ENCODE measurements around the gene ARID3C.

ARID3C gene

GRCh38 chr9:34671307-34671706 lies 42.4 kb upstream of the ARID3C start (continued):
- TF ChIP-seq ZBTB26 (tag by site-specific recombination; optimal IDR thresholded peaks at IDR 0.05) (no peak), ZNF660 (tag by site-specific recombination; IDR thresholded peaks at IDR 0.05) (no peak), ZNF324 (tag by site-specific recombination; IDR thresholded peaks at IDR 0.05) (no peak), ZNF768 (tag by site-specific recombination; IDR thresholded peaks at IDR 0.05) (no peak), ZNF558 (tag by site-specific recombination; IDR thresholded peaks at IDR 0.05) (no peak), GLIS2 (tag by site-specific recombination; IDR thresholded peaks at IDR 0.05) (no peak), ZNF792 (tag by site-specific recombination; IDR thresholded peaks at IDR 0.05) (no peak)
- TF ChIP-seq, protein P1, sequence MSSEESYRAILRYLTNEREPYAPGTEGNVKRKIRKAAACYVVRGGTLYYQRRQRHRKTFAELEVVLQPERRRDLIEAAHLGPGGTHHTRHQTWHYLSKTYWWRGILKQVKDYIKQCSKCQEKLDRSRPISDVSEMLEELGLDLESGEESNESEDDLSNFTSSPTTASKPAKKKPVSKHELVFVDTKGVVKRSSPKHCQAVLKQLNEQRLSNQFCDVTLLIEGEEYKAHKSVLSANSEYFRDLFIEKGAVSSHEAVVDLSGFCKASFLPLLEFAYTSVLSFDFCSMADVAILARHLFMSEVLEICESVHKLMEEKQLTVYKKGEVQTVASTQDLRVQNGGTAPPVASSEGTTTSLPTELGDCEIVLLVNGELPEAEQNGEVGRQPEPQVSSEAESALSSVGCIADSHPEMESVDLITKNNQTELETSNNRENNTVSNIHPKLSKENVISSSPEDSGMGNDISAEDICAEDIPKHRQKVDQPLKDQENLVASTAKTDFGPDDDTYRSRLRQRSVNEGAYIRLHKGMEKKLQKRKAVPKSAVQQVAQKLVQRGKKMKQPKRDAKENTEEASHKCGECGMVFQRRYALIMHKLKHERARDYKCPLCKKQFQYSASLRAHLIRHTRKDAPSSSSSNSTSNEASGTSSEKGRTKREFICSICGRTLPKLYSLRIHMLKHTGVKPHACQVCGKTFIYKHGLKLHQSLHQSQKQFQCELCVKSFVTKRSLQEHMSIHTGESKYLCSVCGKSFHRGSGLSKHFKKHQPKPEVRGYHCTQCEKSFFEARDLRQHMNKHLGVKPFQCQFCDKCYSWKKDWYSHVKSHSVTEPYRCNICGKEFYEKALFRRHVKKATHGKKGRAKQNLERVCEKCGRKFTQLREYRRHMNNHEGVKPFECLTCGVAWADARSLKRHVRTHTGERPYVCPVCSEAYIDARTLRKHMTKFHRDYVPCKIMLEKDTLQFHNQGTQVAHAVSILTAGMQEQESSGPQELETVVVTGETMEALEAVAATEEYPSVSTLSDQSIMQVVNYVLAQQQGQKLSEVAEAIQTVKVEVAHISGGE (tag by site-specific recombination; conservative IDR thresholded peaks at IDR 0.05; ENCODE audit: low read depth) = no peak
- TF ChIP-seq, protein P2, sequence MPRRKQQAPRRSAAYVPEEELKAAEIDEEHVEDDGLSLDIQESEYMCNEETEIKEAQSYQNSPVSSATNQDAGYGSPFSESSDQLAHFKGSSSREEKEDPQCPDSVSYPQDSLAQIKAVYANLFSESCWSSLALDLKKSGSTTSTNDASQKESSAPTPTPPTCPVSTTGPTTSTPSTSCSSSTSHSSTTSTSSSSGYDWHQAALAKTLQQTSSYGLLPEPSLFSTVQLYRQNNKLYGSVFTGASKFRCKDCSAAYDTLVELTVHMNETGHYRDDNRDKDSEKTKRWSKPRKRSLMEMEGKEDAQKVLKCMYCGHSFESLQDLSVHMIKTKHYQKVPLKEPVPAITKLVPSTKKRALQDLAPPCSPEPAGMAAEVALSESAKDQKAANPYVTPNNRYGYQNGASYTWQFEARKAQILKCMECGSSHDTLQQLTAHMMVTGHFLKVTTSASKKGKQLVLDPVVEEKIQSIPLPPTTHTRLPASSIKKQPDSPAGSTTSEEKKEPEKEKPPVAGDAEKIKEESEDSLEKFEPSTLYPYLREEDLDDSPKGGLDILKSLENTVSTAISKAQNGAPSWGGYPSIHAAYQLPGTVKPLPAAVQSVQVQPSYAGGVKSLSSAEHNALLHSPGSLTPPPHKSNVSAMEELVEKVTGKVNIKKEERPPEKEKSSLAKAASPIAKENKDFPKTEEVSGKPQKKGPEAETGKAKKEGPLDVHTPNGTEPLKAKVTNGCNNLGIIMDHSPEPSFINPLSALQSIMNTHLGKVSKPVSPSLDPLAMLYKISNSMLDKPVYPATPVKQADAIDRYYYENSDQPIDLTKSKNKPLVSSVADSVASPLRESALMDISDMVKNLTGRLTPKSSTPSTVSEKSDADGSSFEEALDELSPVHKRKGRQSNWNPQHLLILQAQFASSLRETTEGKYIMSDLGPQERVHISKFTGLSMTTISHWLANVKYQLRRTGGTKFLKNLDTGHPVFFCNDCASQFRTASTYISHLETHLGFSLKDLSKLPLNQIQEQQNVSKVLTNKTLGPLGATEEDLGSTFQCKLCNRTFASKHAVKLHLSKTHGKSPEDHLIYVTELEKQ (tag by site-specific recombination; IDR thresholded peaks at IDR 0.05; ENCODE audit: borderline replicate concordance) = no peak

DNA sequence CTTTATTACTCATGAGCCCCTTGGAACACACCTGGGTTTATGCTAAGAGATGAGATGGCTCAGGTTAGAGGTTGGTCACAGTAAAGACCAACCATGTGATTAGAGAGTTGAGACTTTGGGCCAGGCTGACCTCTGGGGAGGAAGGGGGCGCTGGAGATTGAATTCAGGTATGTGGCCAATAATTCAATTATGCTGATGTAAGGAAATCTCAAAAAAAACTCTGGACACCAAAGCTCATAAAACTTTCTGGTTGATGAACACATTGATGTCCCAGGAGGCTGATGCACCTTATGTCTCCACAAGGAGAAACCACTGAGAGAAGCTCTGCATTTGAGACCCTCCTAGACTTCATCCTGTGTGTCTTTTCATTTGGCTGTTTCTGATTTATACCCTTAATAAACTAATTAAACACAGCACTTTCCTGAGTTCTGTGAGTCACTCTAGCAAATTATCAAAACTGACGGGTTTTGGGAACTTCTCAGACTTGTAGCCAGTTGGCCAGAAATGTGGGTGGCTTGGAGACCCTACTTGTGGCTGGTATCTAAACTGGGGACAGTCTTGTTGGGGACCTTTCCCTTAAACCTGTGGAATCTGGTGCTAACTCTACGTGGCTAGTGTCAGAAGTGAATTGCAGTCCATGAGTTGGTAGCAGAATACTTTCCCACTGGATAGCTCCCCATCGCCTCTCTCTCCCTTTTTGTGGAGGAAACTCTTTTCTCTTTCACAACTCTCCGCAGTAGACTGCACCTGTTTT lies 41.1 kb upstream of the ARID3C start:
- no peak for TF ChIP-seq HOXA7 (CRISPR knock-in tag; IDR thresholded peaks at IDR 0.05; ENCODE audit: borderline replicate concordance)
- TF ChIP-seq SP3 (tag by site-specific recombination; IDR thresholded peaks at IDR 0.05) = no peak
- no peak for TF ChIP-seq SCRT2 (tag by site-specific recombination; IDR thresholded peaks at IDR 0.05)
- TF ChIP-seq ZNF677 (tag by site-specific recombination; IDR thresholded peaks at IDR 0.05) = peak; percentile 92
- no peak overlapping the region for H3K27ac ChIP-seq (ENCODE audit: extremely low read depth, low read depth, low read length)
- peaks cover 1% of the 10 kb centered on the region; the same call in 1 of the 2 replicates for H3K4me1 ChIP-seq (ENCODE audit: control insufficient read depth, insufficient read depth, low read length)
- POLR2A ChIA-PET = no interaction called here
- no peaks in the 10 kb centered on the region for H3K9me3 ChIP-seq (ENCODE audit: control insufficient read depth, insufficient read depth, low read depth, low read length)
- CTCF ChIA-PET = interaction anchor here (0.7 to 0.9 kb wide), 3 partner anchors 10 to 161 kb away, joined by 3 read pairs; partner anchors contain the start of gene IL11RA
- H3K4me3 ChIP-seq (ENCODE audit: low read depth, low read length) = no peak overlapping the region
- H3K36me3 ChIP-seq (ENCODE audit: control insufficient read depth in 2 of 2, insufficient read depth in 1 of 2, low read length in 2 of 2) = peaks cover 0 to 21% of the 10 kb centered on the region in 2 experiments; a peak in 1 of 3 replicates
